SU-DHL-6 (cell line): ENCODE measurements around the gene FAM83C.

ENCODE experiments used
- H2AFZ ChIP-seq: fragments of 200-600 bp; sonication (generic); 2 replicates; pipeline ENCODE4 v1.6.1; 2014; ENCODE audit warnings: low read depth, mild to moderate bottlenecking, moderate library complexity, mixed read lengths, antibody characterized with exemption, low read length; ENCODE audit not compliant: severe bottlenecking
- H3F3A ChIP-seq: fragments of 200-600 bp; shearing (Covaris generic); 2 replicates; pipeline ENCODE4 v1.6.0; 2016; ENCODE audit warnings: antibody characterized with exemption, mild to moderate bottlenecking; ENCODE audit not compliant: insufficient read depth
- H3K27ac ChIP-seq: fragments of 200-600 bp; sonication (generic); 2 replicates; pipeline ENCODE4 v1.5.1; 2016; ENCODE audit warnings: low read depth, mild to moderate bottlenecking, low read length, moderate library complexity, mixed read lengths
- H3K27me3 ChIP-seq: fragments of 200-600 bp; sonication (generic), shearing (Covaris generic); 2 replicates; pipeline ENCODE4 v1.6.0; 2014; ENCODE audit warnings: mild to moderate bottlenecking, low read length
- H3K36me3 ChIP-seq: fragments of 200-600 bp; sonication (generic); 2 replicates; pipeline ENCODE4 v1.6.1; 2014; ENCODE audit warnings: mild to moderate bottlenecking, low read length, mixed read lengths
- H3K4me2 ChIP-seq: fragments of 300-600, 200-600 bp; shearing (Covaris generic), sonication (generic); 2 replicates; pipeline ENCODE4 v1.6.0; 2014; ENCODE audit warnings: low read length, low read depth, mild to moderate bottlenecking; ENCODE audit not compliant: poor library complexity, severe bottlenecking
- H3K4me3 ChIP-seq: fragments of 200-600 bp; sonication (generic); 2 replicates; pipeline ENCODE4 v1.5.1; 2014; ENCODE audit warnings: antibody characterized with exemption, low read length, mild to moderate bottlenecking, mixed read lengths; ENCODE audit not compliant: insufficient read depth, poor library complexity, severe bottlenecking
- H3K79me2 ChIP-seq: fragments of 200-600 bp; sonication (generic); 2 replicates; pipeline ENCODE4 v1.6.1; 2014; ENCODE audit warnings: mild to moderate bottlenecking, low read length, moderate library complexity; ENCODE audit not compliant: insufficient read depth
- H3K9ac ChIP-seq: fragments of 200-600 bp; sonication (generic); 2 replicates; pipeline ENCODE4 v1.7.0; 2014; ENCODE audit warnings: mild to moderate bottlenecking, low read length
- H3K9me2 ChIP-seq: fragments of 200-600 bp; sonication (generic); replicated peaks from 2 replicates; pipeline ENCODE4 v1.6.1; 2014; ENCODE audit warnings: low read length; ENCODE audit not compliant: insufficient read depth
- H3K9me3 ChIP-seq: fragments of 200-600 bp; sonication (generic); 2 replicates; pipeline ENCODE4 v1.6.1; 2014; ENCODE audit warnings: low read length, mixed read lengths; ENCODE audit not compliant: insufficient read depth
- H4K20me1 ChIP-seq: fragments of 200-600 bp; sonication (generic); 2 replicates; pipeline ENCODE4 v1.6.1; 2014; ENCODE audit warnings: low read depth, mild to moderate bottlenecking, antibody characterized with exemption, low read length, moderate library complexity, mixed read lengths
- EZH2phosphoT487 ChIP-seq: fragments of 200-600 bp; sonication (generic), shearing (Covaris generic); conservative IDR thresholded peaks from 2 replicates; pipeline ENCODE4 v1.6.1; 2018; ENCODE audit warnings: mild to moderate bottlenecking, antibody characterized with exemption, low read length, moderate library complexity, mixed read lengths
- TF ChIP-seq, protein P1 (sequence below): fragments of 200-600 bp; sonication (generic); IDR thresholded peaks from one replicate; pipeline ENCODE4 v1.5.1; 2017; ENCODE audit warnings: antibody characterized with exemption, mild to moderate bottlenecking, low read length, moderate library complexity; ENCODE audit not compliant: insufficient read depth, poor library complexity, severe bottlenecking

Gene FAM83C

DNA sequence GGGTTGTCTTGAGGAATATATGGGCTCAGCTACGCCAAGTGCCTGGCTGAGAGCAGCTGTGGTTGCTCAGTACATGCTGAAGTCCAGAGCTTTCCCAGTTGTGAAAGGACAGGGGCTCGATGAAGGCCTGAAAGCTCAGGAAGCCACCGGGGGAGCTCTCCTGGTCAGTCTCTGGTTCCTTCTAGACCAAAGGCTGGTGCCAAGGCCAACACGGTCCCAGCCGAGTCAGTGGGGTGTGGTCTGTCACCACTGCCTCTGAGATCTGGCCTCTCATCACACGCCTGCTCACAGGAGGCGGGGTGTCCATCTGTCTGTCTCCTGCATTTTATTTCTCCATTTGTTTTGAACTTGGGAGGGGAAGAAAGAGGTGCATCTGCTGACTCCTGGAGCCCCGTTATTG, 4.9 kb upstream of the FAM83C start:
- Histone ChIP-seq H2AFZ (no peak overlapping the region), H3K27ac (no peak overlapping the region), H3K4me2 (no peak overlapping the region), H3F3A (no peaks in the 10 kb centered on the region), H3K4me3 (no peak overlapping the region), H3K9me3 (no peaks in the 10 kb centered on the region), H3K9me2 (no peaks in the 10 kb centered on the region), H4K20me1 (no peaks in the 10 kb centered on the region), H3K79me2 (no peaks in the 10 kb centered on the region), H3K9ac (no peak overlapping the region), H3K36me3 (no peaks in the 10 kb centered on the region), H3K27me3 (no peaks in the 10 kb centered on the region)
- TF ChIP-seq EZH2phosphoT487, result no peak
- TF ChIP-seq, protein P1, sequence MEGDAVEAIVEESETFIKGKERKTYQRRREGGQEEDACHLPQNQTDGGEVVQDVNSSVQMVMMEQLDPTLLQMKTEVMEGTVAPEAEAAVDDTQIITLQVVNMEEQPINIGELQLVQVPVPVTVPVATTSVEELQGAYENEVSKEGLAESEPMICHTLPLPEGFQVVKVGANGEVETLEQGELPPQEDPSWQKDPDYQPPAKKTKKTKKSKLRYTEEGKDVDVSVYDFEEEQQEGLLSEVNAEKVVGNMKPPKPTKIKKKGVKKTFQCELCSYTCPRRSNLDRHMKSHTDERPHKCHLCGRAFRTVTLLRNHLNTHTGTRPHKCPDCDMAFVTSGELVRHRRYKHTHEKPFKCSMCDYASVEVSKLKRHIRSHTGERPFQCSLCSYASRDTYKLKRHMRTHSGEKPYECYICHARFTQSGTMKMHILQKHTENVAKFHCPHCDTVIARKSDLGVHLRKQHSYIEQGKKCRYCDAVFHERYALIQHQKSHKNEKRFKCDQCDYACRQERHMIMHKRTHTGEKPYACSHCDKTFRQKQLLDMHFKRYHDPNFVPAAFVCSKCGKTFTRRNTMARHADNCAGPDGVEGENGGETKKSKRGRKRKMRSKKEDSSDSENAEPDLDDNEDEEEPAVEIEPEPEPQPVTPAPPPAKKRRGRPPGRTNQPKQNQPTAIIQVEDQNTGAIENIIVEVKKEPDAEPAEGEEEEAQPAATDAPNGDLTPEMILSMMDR, result no peak

DNA sequence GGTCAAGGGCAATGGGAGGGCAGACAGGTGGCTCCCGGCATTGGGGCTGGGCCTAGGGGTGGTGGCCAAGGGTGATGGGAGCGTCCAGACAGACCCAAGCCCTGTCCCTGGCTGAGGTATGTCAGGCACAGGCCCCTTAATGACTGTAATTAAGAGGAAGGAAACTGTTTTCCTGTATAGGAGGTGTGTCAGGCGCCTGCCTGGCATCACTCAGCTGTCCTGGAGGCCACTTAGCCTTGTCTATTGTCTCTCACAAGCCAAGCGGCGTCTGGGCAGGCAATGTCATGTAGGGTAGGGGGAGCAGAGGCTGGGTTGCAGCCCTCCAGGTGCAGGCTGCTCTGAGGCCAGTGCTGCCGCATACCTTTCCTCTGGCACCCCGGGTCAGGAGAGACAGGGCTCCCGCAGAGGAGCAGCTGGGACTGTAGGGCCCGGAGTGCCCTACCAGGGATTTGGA, 3.9 kb upstream of the FAM83C start:
- no peak overlapping the region for H3K27ac ChIP-seq
- no peaks in the 10 kb centered on the region for H3K27me3 ChIP-seq
- no peaks in the 10 kb centered on the region for H3K36me3 ChIP-seq
- no peaks in the 10 kb centered on the region for H3F3A ChIP-seq
- no peaks in the 10 kb centered on the region for H3K9me3 ChIP-seq
- no peak overlapping the region for H3K4me2 ChIP-seq
- no peak overlapping the region for H2AFZ ChIP-seq
- no peak overlapping the region for H3K4me3 ChIP-seq
- no peaks in the 10 kb centered on the region for H4K20me1 ChIP-seq
- no peaks in the 10 kb centered on the region for H3K9me2 ChIP-seq
- H3K79me2 ChIP-seq, result no peaks in the 10 kb centered on the region
- TF ChIP-seq, protein P1, result no peak
- no peak for TF ChIP-seq EZH2phosphoT487
- no peak overlapping the region for H3K9ac ChIP-seq

DNA sequence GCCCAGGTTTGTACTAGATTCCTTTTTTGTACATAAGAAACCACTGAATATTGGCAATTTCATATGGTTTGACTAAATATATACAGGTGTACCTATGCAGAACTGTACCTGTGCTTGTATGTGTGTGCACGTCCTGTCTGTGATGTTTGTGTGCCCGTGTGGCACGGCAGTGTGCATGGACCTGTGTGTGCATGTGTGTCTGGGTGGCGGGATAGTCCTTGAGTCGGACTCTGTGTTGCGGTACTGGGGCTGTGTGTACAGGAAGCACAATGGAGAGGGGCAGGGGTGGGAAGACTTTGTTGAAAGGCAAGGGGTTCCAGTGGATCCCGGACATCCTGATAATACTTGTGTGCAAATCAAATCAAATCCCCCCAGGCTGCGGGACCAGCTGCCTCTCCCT, 3.4 kb upstream of the FAM83C start:
- no peak overlapping the region for H3K9ac ChIP-seq
- no peaks in the 10 kb centered on the region for H3K9me3 ChIP-seq
- no peak for TF ChIP-seq EZH2phosphoT487
- TF ChIP-seq, protein P1, result no peak
- H3K27me3 ChIP-seq, result no peaks in the 10 kb centered on the region
- H3K79me2 ChIP-seq, result no peaks in the 10 kb centered on the region
- no peaks in the 10 kb centered on the region for H3K9me2 ChIP-seq
- H3K4me3 ChIP-seq, result no peak overlapping the region
- no peaks in the 10 kb centered on the region for H3F3A ChIP-seq
- no peak overlapping the region for H2AFZ ChIP-seq
- no peaks in the 10 kb centered on the region for H3K36me3 ChIP-seq
- no peak overlapping the region for H3K4me2 ChIP-seq
- no peaks in the 10 kb centered on the region for H4K20me1 ChIP-seq
- no peak overlapping the region for H3K27ac ChIP-seq
